ENCODE data around the gene KLHL35. TPM values are rescaled to one million over a fixed set of nuclear protein-coding genes. Genes with fewer than 3 reads are reported as not detected.
A peak's percentile ranks its signal among the peaks of the same experiment; 100 is the strongest.

KLHL35 gene
- total and polyA plus RNA-seq, 4 donors = 0.62 to 2.4 (median 1.7) TPM

DNA sequence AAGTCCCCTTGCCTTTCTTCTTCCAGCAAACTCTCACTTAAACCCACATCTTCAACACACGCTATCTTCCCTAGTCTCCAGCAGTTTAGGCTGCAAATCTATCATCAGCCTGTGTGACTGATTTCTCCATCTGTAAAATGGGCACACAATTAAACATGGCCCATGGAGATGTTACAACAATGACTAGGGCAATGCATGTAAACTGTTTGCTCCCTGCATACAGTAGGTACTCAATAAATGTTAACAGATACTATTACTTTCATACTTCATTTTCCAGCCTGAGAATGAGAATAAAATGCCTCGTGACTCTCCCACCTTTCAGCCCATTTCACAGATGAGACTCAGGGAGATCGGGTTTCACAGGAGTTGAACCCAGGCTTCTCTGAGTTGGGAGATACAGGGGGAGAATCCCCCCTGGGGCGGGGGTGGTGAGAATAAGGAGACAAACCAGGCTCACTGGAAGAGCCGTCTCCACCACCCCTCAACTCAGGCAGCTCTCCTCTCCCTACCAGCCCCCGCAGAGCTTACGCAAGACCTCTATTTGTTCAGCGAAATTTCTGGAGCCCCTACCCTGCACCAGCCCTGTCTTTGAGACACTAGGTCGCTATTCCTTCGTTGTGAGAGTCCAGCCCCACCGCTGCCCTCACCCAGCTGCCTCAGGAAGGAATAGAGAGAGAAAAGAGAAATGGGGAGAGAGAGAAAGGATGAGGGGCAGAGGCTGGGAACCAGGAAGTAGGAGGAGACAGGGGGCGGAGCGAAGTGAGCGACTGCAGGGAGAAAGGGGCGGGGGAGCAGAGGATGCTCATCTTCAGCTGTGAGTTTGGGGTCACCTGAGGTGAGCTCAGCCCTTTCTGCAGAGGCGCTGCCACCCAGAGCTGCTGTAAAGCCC lies 42.1 kb upstream of the KLHL35 start:
- Histone ChIP-seq H3K27ac (ENCODE audit: low read depth in 1 of 2, low read length in 1 of 2) (peak overlapping the region in 1 of 2 donors; percentile 76), H3K36me3 (ENCODE audit: control insufficient read depth in 4 of 4, insufficient read depth in 4 of 4, low read length in 4 of 4) (no peaks in the 10 kb centered on the region), H3K4me3 (no peak overlapping the region), H3K9ac (ENCODE audit: insufficient read depth in 1 of 2, low read length in 2 of 2) (no peak overlapping the region), H3K9me3 (ENCODE audit: control insufficient read depth in 4 of 4, insufficient read depth in 3 of 4, low read length in 3 of 4) (no peaks in the 10 kb centered on the region), H3K4me1 (ENCODE audit: control insufficient read depth in 5 of 5, insufficient read depth in 5 of 5, low read length in 5 of 5) (peaks cover 0 to 21% (median 0%) of the 10 kb centered on the region in 5 donors), H3K27me3 (ENCODE audit: control insufficient read depth in 3 of 3, insufficient read depth in 3 of 3, low read length in 2 of 3) (no peaks in the 10 kb centered on the region)
- peak; percentile 72 to 85 (median 76) for DNase-seq
- TF ChIP-seq, protein P1, sequence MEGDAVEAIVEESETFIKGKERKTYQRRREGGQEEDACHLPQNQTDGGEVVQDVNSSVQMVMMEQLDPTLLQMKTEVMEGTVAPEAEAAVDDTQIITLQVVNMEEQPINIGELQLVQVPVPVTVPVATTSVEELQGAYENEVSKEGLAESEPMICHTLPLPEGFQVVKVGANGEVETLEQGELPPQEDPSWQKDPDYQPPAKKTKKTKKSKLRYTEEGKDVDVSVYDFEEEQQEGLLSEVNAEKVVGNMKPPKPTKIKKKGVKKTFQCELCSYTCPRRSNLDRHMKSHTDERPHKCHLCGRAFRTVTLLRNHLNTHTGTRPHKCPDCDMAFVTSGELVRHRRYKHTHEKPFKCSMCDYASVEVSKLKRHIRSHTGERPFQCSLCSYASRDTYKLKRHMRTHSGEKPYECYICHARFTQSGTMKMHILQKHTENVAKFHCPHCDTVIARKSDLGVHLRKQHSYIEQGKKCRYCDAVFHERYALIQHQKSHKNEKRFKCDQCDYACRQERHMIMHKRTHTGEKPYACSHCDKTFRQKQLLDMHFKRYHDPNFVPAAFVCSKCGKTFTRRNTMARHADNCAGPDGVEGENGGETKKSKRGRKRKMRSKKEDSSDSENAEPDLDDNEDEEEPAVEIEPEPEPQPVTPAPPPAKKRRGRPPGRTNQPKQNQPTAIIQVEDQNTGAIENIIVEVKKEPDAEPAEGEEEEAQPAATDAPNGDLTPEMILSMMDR (IDR thresholded peaks at IDR 0.05; ENCODE audit: control extremely low read depth, extremely low read depth) = no peak
- no peak for ATAC-seq (ENCODE audit: insufficient read depth, low FRiP score)
- 34 to 36% methylated on average over 16 of the region's 16 CpGs for WGBS, 2 donors

DNA sequence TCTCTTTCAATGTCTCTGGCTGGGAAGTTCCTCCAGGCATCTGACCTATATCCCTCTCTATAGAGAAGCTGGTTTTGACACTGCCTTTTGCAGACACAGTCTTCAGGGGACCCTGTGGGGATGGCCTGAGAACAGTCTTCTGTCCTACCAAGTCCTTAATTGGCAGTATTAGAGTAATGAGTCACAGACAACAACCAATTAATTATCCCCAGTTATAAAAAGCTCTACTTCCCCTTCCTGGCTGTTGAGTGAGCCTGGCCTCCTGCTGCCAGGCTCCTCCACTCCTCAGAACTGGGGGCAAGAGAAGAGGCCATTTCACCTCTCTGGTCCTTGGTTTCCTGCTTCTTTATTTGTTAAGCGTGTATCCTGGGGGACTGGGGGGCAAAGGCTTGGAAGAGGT lies 41.2 kb upstream of the KLHL35 start:
- H3K9ac ChIP-seq (ENCODE audit: insufficient read depth in 1 of 2, low read length in 2 of 2) = no peak overlapping the region
- H3K36me3 ChIP-seq (ENCODE audit: control insufficient read depth in 4 of 4, insufficient read depth in 4 of 4, low read length in 4 of 4) = no peaks in the 10 kb centered on the region
- DNase-seq (no peak), ATAC-seq (ENCODE audit: insufficient read depth, low FRiP score) (no peak)
- H3K27me3 ChIP-seq (ENCODE audit: control insufficient read depth in 3 of 3, insufficient read depth in 3 of 3, low read length in 2 of 3) = no peaks in the 10 kb centered on the region
- 50 to 70% methylated on average over 1 of the region's 1 CpG for WGBS, 2 donors
- H3K4me1 ChIP-seq (ENCODE audit: control insufficient read depth in 5 of 5, insufficient read depth in 5 of 5, low read length in 5 of 5) = peaks cover 0 to 21% (median 0%) of the 10 kb centered on the region in 5 donors
- TF ChIP-seq, protein P1 (IDR thresholded peaks at IDR 0.05; ENCODE audit: control extremely low read depth, extremely low read depth) = no peak
- peak overlapping the region in 1 of 2 donors; percentile 67 for H3K27ac ChIP-seq (ENCODE audit: low read depth in 1 of 2, low read length in 1 of 2)
- H3K9me3 ChIP-seq (ENCODE audit: control insufficient read depth in 4 of 4, insufficient read depth in 3 of 4, low read length in 3 of 4) = no peaks in the 10 kb centered on the region
- H3K4me3 ChIP-seq = no peak overlapping the region

DNA sequence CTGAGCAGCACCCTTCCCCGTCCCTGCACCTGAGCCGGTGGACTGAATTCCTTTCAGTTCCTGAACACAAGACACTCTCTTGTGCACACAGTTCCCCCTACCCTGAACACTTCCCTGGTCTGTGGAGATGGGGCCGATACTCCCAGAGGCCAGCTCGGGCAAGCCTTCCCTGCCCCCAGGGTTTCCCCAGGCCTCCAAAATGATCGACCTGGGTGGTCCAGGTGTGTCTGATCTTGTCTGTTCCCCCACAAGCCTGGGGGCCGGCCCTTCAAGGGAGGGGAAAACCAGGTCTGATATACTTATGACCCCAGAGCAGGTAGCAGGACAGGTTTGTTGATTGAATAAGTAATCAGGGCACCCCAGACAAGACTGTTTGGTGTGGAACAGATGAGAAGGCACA lies 40.7 kb upstream of the KLHL35 start:
- Histone ChIP-seq H3K4me1 (ENCODE audit: control insufficient read depth in 5 of 5, insufficient read depth in 5 of 5, low read length in 5 of 5) (peaks cover 0 to 26% (median 5%) of the 10 kb centered on the region in 5 donors), H3K9ac (ENCODE audit: insufficient read depth in 1 of 2, low read length in 2 of 2) (no peak overlapping the region), H3K27me3 (ENCODE audit: control insufficient read depth in 3 of 3, insufficient read depth in 3 of 3, low read length in 2 of 3) (no peaks in the 10 kb centered on the region), H3K36me3 (ENCODE audit: control insufficient read depth in 4 of 4, insufficient read depth in 4 of 4, low read length in 4 of 4) (no peaks in the 10 kb centered on the region), H3K4me3 (no peak overlapping the region), H3K9me3 (ENCODE audit: control insufficient read depth in 4 of 4, insufficient read depth in 3 of 4, low read length in 3 of 4) (no peaks in the 10 kb centered on the region), H3K27ac (ENCODE audit: low read depth in 1 of 2, low read length in 1 of 2) (no peak overlapping the region)
- TF ChIP-seq, protein P1 (IDR thresholded peaks at IDR 0.05; ENCODE audit: control extremely low read depth, extremely low read depth) = no peak
- ATAC-seq (ENCODE audit: insufficient read depth, low FRiP score) (no peak), DNase-seq (no peak)
- WGBS, 2 donors = 82 to 92% methylated on average over 6 of the region's 6 CpGs
